A549 treated with GW870086 at 1 μM for 4 hours (cell line): ENCODE measurements around the gene WDR55. TPM values are rescaled to one million over a fixed set of nuclear protein-coding genes. Genes with fewer than 3 reads are reported as not detected.

Source experiments
- total RNA-seq: library from RNA; stranded (reverse); fragments of 200-300 nt; extraction: Qiagen RNA extraction; gene quantifications from 5 replicates; pipeline ENCODE4 v1.2.3, GENCODE V29; 2022; ENCODE audit warnings: low read depth

Gene WDR55, protein sequence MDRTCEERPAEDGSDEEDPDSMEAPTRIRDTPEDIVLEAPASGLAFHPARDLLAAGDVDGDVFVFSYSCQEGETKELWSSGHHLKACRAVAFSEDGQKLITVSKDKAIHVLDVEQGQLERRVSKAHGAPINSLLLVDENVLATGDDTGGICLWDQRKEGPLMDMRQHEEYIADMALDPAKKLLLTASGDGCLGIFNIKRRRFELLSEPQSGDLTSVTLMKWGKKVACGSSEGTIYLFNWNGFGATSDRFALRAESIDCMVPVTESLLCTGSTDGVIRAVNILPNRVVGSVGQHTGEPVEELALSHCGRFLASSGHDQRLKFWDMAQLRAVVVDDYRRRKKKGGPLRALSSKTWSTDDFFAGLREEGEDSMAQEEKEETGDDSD
- total RNA-seq = 27.1 to 30.4 TPM (median 30.0 TPM) in 5 replicates

DNA sequence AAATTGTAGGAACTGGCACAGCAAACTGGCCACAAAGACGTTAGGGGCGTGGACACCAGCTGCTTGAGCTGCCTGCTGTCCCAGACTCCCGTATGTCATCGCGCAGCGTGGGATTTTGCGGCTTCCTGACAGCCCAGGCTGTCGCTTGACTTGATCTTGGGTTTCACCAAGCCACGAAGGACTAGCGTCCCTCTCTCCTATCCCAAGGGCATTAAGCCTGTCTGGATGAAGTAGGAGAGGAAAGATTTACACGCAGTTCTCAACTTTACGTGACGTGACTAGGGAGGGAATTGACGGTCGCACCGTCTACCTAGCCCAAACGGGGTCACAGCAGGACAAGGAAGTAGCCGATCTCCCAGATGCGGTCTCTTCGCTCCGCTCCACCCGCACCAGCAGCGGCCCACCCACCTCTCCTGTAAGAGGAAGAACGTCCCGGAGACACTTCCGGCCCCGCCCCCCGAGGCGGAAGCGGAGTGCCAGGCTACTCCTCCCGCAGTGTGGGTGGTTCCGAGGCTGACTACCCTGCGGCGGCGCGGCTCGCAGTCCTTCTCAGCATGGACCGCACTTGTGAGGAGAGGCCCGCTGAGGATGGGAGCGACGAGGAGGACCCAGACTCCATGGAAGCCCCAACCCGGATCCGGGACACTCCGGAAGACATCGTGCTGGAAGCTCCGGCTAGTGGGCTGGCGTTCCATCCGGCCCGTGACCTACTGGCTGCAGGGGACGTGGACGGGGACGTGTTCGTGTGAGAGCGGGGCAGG, at the start of gene WDR55:
Gene WDR55, plus strand, starts transcription at position 546 of the 761 bp plus-strand sequence. Its CDS starts 9 bp downstream, at position 555.

DNA sequence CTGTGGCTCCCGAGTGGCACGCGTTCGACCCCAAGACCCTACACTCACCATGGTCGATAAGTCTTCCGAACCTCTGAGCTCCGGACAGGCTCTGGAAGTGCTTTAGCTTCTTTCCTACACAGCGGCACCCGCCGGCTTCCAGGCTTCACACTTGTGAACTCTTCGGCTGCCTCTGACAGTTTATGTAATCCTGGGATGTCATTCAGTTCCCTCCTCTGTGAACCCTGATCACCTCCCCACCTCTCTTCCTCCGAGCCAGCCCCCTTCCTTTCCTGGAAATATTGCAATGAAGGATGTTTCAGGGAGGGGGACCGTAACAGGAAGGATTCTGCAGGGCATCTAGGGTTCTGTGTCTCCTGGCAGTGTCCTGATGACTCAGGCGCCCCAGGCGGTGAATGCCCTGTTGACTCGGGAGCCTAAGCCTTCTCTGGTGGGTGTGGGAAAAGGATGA, 31.7 kb upstream of the WDR55 start, which contains the start of gene CD14:
Gene CD14, minus strand, starts transcription at position 155 of the 451 bp plus-strand sequence. Its CDS starts 104 bp downstream, at position 51.

DNA sequence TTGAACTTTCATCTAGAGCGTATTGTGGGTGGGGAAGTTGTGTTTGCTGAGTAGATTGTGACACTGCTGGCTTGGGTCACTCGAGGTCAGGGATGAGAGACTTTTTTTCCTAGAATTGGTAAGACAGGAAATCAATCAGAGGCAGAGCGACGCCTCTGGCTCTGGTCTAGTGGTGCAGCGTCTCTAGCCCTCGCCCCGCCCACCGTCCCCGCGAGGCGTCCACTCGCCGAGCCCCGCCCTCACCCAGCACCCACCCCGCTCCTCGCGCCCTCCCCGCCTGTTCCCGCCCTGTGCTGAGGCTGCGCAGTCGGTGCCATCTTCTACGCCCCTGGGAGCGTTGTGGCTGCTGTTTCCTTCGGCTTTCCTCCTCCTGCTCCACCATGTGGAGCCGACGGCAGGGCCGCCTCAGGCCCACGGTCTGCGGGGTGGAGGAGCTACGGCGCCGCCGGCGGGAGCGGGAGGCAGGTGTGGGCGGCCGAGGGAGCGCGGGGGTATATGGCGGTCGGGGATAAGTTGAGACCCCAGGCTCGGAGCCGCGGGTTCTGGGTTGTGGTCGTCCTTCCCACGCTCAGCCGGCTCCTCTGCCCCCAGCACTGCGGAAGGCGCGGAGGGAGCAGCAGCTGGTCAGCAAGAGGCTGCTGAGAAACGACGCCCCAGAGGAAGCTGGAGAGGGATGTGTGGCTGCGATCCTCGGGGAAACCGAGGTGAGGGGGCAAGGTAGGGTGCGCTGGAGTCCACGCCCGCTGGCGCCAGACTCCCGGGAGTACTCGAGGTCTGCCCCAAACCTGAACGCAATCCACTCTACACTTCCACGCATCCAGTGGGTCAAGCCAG, 25.3 kb upstream of the WDR55 start, which contains the start of gene TMCO6:
Gene TMCO6, plus strand, starts transcription at position 304 of the 834 bp plus-strand sequence. Its CDS starts 77 bp downstream, at position 381.

DNA sequence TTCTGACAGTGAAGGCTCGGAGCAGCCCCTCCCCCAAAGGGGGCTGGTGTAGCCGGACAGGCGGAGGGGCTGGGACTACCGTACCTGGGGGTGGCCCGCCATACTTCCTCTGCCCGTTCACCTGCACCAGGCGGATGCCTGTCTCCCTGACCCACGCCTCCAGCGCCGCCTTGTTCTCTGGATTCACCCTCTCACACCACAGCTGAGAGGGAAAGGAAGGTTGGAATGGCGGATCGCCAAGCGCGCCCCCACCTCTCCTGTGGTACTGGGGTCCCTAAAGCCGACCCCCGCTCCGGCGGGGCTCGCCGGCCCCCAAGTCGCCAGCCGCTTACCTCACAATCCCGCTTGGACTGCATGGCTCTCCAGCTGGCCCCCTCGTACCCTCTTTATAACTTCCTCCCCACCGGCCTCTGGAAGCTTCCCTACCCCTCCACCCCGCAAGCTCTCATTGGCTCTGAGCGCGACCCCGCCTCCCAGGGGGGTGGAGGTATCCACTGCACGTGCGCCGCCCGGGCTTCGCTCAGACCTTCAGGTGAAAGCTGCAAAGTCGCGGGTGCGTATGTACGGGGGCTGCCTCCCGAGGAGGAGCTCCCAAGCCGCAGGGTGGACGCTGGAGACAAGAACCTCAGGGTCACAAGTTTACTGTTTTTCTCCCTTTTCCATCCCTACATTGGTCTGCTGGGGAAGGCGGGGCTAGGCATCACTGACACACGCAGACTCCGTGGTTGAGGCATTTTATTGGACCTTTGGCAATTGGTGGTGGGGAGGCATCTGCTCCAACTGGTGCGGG, 8.7 kb downstream of the WDR55 start, which contains the start of gene DND1:
Gene DND1, minus strand, starts transcription at position 390 of the 790 bp plus-strand sequence. Its CDS starts 34 bp downstream, at position 356.

DNA sequence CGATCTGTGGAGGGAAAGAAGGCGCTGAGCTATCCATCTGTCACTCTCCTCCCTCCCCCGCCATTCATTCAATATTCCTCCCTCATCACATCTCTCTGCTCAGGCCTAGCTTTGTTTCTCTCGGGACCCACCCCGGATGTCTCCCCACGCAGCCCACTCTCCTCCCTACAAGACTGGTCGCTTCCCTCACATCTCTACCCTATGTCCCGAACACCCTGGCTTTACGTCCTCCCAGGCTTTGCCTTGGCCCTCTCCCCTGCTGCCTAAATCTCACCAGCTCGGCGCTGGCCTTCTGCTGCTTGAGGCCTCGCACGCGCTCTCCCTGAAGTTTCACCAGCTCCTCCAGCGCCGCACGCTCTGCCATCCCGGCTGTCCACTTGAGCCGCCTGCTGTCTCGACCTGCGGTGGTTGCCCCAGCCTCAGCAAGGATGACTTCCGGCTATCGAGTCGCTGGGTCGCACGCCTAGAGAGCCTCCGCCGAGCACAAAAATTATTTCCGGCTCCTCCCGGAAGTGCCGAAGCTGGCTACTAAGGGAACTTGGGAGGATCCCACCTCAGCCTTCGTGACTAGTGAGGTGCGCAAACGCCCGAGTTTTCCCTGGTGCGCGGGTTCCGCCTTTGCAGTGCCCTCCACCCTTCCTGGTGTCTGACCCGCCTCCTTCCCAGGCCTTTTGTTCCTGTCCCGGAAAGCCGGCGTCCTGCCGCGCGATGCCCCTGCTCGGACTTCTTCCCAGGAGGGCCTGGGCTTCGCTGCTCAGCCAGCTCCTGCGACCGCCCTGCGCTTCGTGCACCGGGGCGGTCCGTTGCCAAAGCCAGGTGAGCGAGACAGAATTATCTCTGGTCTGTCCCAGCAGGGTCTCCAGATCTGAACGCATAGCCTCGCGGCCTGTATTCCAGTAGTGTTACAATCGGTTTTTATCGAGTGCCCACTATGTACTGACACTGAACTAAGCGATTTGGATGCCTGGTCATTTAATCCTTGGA, 26.5 kb downstream of the WDR55 start, which contains the start of the genes HARS1 and HARS2:
Gene HARS1, minus strand, starts transcription at position 430 of the 984 bp plus-strand sequence. Its CDS starts 66 bp downstream, at position 364.
Gene HARS2, plus strand, starts transcription at position 515 of the 984 bp plus-strand sequence. Its CDS starts 194 bp downstream, at position 709.

DNA sequence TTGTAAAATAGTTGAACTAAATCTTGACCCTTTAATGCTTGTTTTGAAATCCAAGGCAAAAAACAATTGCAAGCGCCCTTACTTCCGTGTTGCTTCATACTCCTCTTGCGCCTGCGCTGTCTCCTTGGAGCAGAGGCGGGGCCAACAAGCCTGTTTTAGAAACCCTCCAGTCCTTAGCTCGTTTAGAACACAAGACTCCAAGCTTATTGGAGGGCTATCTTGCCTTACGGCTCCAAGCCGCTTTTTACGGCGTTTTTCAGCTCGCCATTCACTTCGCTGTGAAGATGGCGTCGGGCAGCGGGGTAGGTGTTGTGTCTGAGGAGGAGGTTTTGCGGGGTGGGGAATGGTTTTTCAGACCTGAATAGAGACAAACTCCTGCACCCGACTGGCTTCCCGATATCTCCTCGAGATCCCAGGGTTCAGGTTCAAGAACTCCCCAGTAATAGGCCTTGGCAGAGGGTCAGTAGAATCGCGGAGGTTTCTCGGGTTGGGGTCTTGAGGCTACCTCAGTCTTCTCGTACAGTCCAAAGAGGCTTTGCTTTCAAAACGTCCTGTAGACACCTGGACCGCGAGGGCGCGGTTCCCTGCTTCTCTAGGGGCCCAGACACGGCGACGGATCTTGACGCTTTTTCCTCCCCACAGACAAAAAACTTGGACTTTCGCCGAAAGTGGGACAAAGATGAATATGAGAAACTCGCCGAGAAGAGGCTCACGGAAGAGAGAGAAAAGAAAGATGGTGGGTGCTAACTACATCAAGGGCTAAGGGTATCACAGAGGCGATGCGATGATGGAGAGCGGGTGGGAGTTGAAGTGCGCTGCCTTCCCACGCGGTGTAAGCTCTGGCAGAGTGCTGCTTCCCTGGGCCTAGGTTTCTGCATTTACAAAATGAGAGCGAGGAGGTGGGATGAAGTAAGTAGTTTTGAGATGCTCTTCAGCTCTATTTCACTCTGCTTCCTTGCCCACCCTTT, 35.8 kb downstream of the WDR55 start, which contains the start of gene ZMAT2:
Gene ZMAT2, plus strand, starts transcription at position 271 of the 968 bp plus-strand sequence. Its CDS starts 14 bp downstream, at position 285.

Other genes starting within 250 kb of the WDR55 start
- gene EIF4EBP3, start 117.2 kb upstream of the WDR55 start, total RNA-seq = 1.1 to 3.0 TPM (median 2.1 TPM) in 5 replicates
- gene SRA1, start 107.4 kb upstream of the WDR55 start, total RNA-seq = 35.0 to 47.4 TPM (median 44.6 TPM) in 5 replicates
- 5.2 to 6.8 TPM (median 5.5 TPM) in 5 replicates for gene APBB3, start 100.3 kb upstream of the WDR55 start, total RNA-seq
- gene SLC35A4, start 100.1 kb upstream of the WDR55 start, total RNA-seq = 70.9 to 80.3 TPM (median 77.6 TPM) in 5 replicates
- 3.0 to 4.8 TPM (median 4.6 TPM) in 5 replicates for gene CD14, start 31.7 kb upstream of the WDR55 start, total RNA-seq
- gene TMCO6, start 25.5 kb upstream of the WDR55 start, total RNA-seq = 9.1 to 14.6 TPM (median 12.8 TPM) in 5 replicates
- 110 to 128 TPM (median 113 TPM) in 5 replicates for gene NDUFA2, start 17.3 kb upstream of the WDR55 start, total RNA-seq
- gene IK, start 17.1 kb upstream of the WDR55 start, total RNA-seq = 82.9 to 107 TPM (median 88.8 TPM) in 5 replicates
- 0.37 to 0.97 TPM (median 0.64 TPM) in 5 replicates for gene DND1, start 8.7 kb downstream of the WDR55 start, total RNA-seq
- 73.2 to 85.5 TPM (median 78.1 TPM) in 5 replicates for gene HARS1, start 26.5 kb downstream of the WDR55 start, total RNA-seq
- 33.2 to 42.4 TPM (median 37.4 TPM) in 5 replicates for gene HARS2, start 26.6 kb downstream of the WDR55 start, total RNA-seq
- 80.6 to 110 TPM (median 84.5 TPM) in 5 replicates for gene ZMAT2, start 35.5 kb downstream of the WDR55 start, total RNA-seq
- gene PCDHA1, start 121.2 kb downstream of the WDR55 start, total RNA-seq = 0.09 to 0.18 TPM (median 0.15 TPM) in 5 replicates
- 0.06 to 0.10 TPM (median 0.07 TPM) in 3 of 5 replicates, not detected in the others for gene PCDHA2, start 129.9 kb downstream of the WDR55 start, total RNA-seq
- gene PCDHA3, start 136.2 kb downstream of the WDR55 start, total RNA-seq = 0.78 to 1.3 TPM (median 0.88 TPM) in 5 replicates
- 1.6 to 2.2 TPM (median 2.0 TPM) in 5 replicates for gene PCDHA4, start 142.2 kb downstream of the WDR55 start, total RNA-seq
- 0.50 to 0.74 TPM (median 0.70 TPM) in 5 replicates for gene PCDHA5, start 156.7 kb downstream of the WDR55 start, total RNA-seq
- gene PCDHA6, start 163.1 kb downstream of the WDR55 start, total RNA-seq = 0.05 to 0.09 TPM (median 0.08 TPM) in 3 of 5 replicates, not detected in the others
- gene PCDHA7, start 169.4 kb downstream of the WDR55 start, total RNA-seq = 0.08 to 0.13 TPM (median 0.10 TPM) in 5 replicates
- gene PCDHA8, start 176.3 kb downstream of the WDR55 start, total RNA-seq = 0.03 to 0.11 TPM in 2 of 5 replicates, not detected in the others
- gene PCDHA9, start 183.5 kb downstream of the WDR55 start, total RNA-seq = 0.02 to 0.07 TPM in 2 of 5 replicates, not detected in the others
- 0.03 to 0.05 TPM (median 0.04 TPM) in 4 of 5 replicates, not detected in the other for gene PCDHA10, start 191.0 kb downstream of the WDR55 start, total RNA-seq
- gene PCDHA11, start 204.1 kb downstream of the WDR55 start, total RNA-seq = 0.06 to 0.96 TPM (median 0.11 TPM) in 5 replicates
- gene PCDHA12, start 210.4 kb downstream of the WDR55 start, total RNA-seq = 2.5 to 3.4 TPM (median 3.1 TPM) in 5 replicates
- gene PCDHA13, start 217.2 kb downstream of the WDR55 start, total RNA-seq = 0.07 to 0.17 TPM (median 0.10 TPM) in 5 replicates